GM18870 (cell line): Measurements from ENCODE around the gene SAP30L.

Experiments
- ATAC-seq: cut with Tn5 transposase; IDR thresholded peaks from one replicate; pipeline ENCODE4 v1.9.1; 2021; ENCODE audit warnings: moderate library complexity; ENCODE audit not compliant: unreplicated experiment

SAP30L gene, protein sequence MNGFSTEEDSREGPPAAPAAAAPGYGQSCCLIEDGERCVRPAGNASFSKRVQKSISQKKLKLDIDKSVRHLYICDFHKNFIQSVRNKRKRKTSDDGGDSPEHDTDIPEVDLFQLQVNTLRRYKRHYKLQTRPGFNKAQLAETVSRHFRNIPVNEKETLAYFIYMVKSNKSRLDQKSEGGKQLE

DNA sequence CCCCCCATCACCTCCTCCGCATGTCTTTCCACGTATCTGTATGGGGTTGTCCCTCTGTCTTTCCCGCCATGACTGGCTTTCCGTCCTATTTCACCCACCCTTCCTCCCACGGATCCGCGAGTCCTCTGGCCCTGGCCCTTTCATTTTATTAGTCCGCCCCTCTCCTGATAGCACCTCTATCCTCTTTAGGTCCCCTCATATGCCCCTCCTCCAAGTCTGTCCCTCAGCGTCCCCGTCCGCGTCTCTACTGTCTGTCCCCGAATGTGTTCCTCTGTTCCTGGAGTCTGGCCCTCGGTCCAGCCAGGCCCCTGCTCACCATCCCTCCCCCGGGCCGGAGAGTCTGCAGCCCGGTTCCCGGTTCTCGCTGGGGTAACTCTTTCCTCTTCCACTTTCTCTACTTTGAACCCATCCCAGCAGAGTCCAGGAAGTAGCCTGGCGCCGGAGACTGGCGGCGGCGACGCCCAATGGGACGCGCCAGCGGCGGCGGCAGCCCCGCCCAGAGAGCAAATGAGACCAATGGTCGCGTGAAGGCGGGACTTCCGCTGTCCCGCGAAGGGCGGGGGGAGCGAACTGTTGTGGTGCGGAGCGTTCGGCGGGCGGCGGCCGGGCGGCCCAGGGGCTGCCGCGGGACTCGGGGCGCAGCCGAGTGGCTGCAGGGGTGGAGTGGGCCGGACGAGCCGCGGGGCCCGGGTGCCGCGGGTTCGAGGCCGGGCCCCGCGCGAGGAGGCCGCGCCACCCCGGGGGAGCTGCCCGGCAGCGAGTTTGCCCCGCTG is at the start of gene SAP30L:
Gene SAP30L, plus strand, starts transcription at position 576 of the 773 bp plus-strand sequence. CDS start 608 bp downstream, outside the sequence.
- peak; percentile 90 for ATAC-seq

DNA sequence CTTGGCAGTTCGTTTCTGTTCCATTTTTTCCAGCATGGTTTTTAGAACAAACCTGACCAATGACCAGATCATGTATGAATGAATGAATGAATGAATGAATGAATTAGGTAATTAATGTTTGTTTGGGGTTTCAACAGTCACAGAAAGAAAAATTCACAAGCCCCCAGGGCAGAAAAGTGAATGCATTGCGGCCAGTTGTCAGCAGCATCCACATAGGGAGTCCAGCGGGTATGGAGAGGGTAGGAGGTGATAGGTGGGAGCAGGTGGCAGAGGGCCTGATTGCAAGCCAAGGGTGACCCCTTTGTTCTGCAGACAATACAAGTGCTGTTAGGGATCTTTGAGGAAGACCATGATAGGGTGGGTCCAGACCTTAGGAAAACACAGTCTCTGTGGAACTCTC is 49.7 kb upstream of the SAP30L start:
- ATAC-seq = no peak

DNA sequence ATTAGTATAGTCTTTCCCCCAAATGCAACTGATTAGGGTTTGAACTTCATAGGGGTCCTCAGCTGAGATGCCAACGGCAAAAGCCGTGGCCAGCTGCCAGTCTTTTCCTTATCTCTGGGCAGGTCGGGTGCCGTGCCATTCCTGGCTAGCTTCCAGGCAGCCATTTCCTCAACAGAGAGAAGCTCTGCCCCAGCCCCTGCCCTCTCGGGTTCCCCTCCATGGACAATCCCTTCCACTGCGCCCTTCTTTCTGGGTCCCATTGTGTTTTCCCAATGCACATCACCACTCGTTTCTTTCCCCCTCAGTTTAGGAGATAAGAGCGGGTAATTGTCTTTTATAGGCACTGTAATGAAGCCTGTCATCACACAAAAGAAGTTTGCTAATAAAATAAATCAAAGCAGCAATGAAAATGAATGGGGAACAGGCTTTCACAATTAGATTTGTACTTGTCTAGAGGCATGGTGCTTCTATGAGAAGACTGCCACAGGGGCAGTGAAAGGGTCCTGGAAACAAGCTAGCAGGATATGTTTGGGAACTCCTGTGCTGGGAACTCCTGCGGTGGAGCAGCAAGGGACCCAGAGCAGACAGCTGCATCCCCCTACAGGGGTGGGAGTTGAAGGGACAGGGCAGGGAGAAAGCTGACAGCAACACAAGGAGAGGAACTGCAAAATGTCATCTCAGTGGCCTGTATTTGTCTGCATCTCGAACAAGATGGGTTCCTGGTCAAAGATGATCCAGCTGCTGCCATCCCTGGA is 48.0 kb upstream of the SAP30L start:
- no peak for ATAC-seq

DNA sequence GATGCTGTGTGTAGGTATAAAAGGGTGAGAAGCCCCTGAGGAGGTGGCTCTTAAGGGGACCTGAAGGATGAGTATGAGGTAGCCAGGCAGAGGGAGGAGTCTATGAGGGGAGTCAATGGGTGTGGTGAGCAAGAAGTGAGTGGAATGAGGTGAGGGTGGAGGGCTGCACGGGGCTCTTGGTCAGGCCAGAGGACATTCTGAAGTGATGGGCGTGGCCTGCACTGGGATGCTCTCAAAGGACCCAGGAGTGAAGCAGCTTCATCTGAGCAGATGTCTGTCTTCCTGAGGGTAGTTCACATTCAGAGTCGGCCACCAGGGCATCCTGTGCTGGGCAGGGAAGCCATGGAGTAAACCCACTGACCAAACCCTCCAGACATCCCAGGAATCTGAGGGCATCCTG is 45.1 kb upstream of the SAP30L start:
- no peak for ATAC-seq

DNA sequence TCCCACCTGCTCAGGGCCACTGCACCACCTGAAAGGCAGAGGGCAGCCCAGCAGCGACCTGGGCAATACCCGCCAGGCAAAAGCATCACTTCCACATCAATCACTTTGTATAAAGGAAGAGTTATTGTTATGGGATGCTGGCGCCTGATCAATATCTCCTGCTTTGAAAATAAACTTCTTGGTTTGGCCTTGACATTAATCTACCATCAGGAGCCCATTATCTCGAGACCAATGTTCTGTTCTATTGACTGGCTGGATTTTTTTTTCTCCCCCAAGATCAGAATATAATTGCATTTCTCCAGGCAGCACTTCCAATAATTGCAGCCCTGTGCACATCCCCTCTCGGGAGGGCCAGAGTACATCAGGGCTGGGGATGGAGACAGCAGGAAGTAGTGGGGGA is 44.4 kb upstream of the SAP30L start:
- no peak for ATAC-seq

DNA sequence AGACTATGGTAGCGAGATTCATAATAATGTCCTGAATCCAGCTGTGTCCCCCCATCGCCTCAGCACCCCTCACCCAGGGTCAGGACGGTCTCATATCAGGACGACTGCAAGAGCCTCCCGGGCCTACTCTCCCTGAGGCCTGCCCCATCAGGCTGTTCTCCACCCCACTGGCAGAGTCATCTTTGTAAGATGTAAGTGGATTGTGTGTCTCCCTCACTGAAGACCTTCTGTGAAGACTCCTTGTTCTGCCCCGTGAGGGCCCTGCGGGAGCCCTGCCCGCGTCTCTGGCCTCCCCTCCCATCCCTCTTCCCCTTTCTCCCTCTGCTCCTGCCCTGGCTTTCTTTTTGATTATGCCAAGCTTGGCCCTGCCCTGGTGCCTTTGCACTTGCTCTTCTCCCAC is 43.9 kb upstream of the SAP30L start:
- ATAC-seq = no peak

DNA sequence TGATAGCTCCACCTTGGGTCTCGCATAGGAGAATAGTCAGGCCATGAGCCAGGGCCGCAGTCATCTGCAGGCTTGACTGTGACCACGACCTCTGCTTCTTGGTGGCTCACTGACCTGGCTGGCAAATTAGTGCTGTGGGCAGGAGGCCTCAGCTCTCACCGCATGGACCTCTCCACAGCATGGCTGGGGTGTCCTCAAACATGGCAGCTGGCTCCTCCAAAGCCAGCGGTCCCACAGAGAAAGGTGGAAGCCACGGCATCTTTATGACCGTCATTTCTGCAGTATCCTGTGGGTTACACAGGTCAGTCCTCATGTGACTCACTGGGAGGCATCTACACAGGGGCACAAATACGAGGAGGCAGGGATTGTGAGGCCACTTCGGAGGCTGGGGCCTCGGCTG is 43.2 kb upstream of the SAP30L start:
- no peak for ATAC-seq

DNA sequence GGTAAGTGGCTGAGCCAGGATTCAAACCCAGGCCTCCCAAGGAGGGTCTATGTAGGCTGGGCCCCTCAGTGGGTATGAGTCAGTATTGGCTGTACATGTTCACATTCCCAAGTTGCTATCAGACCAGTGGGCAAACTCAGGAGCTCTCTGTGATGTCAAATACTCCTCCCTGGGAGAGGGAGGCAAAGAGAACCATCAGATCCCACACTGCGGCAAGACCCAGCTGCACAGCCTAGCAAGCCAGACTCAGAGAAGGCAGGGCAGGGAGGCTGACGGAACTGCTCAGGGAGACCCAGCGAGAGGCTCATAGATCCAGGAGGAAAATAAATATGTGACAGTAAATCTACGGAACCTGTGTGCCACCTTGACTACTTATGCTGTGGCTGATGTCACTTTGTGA is 42.6 kb upstream of the SAP30L start:
- no peak for ATAC-seq

DNA sequence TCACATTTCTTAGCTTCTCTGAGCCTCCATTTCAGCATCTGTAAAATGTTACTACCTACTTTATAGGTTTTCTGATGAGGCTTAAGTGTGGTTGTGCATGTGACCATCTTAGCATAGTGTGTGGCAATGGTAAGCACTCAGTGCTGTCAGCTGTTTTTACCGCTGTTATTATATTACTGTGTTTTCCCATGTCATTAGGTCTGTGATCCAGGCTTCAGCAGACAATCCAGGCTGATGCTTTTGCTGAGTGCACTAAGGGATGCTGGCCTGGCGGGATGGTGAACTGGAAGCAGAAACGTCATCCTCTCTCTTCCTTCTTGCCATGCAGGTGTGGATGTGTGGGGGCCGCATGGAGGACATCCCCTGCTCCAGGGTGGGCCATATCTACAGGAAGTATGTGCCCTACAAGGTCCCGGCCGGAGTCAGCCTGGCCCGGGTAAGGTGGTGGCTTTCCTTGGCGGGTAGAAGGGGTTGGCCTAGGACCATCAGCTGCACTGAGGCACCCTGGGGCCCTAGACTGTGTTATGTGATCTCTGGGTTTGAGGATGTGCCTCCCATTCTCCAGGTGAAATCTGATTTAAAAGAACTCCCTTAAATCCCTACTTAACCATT is 41.9 kb upstream of the SAP30L start:
- no peak for ATAC-seq

DNA sequence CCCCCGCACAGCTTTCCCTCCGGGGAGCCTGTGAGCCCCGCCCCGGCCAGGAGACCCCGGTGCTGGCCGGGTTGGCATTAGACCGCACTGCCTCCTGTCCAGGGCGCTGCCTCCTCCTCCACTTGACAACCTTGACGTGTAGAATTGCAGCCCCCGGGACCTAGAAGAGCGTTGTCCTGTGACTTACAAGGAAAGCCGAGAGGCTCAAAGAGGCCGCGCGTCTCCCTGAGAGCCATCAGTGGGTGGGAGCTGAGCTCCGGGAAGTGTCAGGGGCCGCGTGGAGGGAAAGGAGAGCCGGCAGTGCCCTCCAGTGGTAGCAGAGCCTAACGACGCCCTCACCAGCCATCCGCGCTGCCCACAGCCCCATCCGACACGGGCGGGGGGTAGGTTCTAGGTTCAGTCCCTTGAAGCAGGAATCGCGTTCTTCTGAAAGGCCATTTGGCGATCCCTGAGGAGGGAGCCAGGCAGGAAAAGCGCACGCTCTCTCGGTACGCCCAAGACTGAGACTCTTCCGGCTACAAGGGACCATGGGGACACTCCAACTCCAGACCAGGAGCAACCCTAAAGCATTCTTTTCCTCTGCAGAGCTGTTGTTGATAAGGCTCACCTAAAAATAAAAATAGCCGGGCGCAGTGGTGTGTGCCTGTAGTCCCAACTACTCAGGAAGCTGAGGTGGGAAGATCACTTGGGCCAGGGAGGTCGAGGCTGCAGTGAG is 40.6 kb upstream of the SAP30L start:
- peak; percentile 83 for ATAC-seq

DNA sequence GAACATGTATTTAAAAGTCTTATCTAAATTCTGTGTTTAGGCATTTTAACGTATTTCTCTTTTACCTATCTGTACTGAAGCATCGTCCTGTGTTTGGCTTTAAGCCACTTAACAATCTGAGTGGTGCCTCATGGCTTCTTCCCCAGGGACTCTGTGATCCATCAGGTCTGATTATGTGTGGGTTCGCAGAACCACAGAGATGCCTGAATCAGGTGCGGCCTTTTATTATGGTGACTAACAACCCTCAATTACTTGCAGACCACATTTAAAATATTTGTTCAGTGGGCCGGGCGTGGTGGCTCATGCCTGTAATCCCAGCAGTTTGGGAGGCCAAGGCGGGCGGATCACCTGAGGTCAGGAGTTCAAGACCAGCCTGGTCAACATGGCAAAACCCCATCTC is 39.6 kb upstream of the SAP30L start:
- no peak for ATAC-seq

DNA sequence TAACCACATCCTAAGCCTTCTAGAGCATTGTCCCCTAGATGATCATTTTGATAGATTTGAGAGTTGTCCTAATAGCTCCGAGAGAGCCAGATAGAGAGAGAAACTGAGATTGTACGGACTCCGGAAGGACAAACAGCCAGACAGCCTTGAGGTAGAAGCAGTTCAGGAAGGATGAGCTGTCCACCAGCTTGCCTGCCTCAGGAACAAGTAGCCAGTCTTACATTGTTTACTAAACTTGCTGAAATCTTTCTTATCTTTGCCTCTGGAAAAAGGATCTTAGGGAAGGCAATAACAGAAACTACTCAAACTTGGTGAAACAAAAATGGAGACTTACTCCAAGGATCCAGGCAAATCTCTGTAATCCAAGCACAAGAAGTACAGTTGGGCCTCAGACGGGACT is 39.0 kb upstream of the SAP30L start:
- no peak for ATAC-seq

DNA sequence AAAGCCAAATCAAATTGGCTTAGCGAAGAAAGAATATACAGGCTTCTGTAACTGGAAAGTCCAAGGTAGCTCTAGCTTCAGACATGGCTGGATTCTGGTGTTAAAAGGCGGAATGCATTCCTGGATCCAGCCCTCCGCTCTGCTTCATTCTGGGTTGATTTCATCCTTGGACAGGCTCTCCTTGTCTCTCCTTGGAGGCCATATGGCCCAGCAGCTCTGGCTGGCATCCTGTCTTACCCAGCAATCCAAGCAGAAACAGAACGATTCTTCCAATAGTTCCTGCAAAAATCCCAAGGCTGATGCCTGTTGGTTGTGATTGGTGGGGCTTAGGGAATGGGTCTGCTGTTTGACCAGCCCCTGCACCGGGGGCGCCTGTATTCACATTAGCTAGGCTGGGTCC is 37.0 kb upstream of the SAP30L start:
- ATAC-seq = no peak

DNA sequence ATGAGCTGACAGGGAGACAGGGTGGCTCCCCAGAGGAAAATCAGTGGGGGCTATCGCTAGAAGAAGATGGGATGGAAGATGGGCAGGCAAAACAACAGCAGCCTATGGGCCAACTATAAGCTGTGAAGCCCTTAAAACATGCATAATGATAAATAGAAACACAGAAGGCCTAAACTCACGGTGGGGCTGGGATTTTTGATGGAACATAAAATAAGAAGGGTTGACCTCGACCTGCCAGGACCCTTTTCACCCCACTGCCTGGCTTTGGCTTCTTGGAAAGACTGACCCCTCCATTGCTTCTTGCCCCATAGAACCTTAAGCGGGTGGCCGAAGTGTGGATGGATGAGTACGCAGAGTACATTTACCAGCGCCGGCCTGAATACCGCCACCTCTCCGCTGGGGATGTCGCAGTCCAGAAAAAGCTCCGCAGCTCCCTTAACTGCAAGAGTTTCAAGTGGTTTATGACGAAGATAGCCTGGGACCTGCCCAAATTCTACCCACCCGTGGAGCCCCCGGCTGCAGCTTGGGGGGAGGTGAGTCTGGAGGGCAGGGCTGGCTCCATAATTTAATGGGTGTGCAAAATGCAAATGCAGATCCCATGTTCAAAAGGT is 36.5 kb upstream of the SAP30L start:
- no peak for ATAC-seq

DNA sequence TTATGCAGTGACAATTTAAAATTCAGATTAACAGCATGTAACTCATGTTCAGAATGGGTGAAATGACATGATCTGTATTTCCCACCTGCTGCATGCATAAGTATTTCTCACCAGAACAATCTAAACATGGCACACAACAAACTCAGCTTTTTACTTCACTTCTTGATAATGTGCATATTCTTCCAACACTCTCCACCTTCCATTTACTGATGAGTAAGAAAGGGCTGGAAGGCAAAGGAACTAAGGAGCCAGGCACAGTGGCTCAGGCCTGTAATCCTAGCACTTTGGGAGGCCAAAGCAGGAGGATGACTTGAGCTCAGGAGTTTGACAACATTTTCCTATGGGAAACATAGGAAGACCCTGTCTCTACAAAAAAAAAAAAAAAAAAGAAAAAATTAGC is 35.8 kb upstream of the SAP30L start:
- no peak for ATAC-seq

DNA sequence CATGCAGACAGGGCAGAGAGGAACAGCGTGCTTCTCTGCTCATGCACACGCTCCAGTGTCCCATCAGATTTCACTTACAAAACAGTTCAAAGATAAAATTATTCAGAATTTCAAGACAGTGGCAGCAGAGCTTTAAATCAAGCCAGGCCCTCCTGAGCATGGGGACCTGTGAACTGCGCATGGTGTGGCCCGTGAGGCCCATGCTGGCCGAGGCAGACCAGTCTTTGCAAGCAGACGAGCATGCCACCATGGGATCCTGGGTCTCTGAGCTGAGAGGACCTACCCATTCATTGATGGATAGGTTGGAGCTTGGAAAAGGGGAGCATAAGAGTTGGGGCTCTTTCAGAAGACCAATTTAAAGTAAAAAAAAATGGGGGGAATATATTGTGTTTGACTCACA is 35.0 kb upstream of the SAP30L start:
- ATAC-seq = no peak

DNA sequence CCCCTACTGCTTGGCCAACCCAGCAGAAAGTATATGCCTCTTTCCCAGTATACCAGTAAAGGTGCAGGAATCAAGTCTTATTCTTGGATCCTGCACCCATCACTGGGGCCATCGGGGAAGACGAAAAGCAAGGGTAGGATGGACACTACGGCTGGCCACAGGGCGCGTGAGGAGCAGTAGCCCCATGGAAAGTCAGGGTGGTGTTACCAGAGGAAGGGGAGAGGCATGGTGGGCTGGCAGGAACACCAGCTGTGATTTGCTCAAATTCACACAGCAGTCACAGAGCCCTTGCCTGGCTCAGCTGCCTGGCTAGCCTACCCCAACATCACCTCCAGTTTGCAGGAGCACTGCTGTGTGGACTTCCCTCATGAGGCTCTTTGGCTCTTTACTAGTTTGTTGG is 34.5 kb upstream of the SAP30L start:
- no peak for ATAC-seq

DNA sequence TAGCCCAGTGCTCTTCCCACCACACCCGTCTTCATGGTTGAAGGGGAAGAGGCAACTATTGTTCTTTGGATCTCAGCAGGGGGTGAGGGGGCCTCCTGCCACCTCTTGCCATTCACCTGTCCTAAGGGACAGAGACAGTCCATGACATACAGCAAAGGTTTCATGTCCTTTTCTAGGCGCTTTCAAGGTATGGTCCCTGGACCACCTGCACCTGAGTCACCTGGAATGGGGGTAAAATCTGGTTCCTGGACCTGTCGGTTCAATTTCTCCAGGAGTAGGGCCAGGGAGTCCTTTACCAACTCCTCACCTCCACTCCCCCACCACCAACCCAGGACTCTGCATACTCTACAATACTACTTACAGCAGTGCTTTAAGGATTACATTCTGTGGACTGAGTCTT is 33.5 kb upstream of the SAP30L start:
- ATAC-seq = no peak

DNA sequence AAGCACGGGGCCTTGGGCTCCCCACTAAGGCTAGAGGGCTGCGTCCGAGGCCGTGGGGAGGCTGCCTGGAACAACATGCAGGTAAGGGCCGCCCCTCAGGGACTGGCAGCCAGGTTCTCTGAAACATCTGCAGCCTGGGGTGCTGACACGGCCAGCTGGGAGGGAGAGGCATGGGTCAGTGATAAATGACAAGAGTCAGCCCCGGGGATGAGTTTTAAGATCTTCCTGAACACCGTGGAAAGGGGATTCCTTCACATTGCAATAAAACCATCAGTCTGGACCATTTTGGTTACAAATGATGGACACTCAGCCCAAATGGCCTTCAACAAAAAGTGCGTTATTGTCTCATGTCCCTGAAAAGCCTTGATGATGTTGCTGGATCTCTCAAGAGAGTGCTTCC is 32.9 kb upstream of the SAP30L start:
- no peak for ATAC-seq

DNA sequence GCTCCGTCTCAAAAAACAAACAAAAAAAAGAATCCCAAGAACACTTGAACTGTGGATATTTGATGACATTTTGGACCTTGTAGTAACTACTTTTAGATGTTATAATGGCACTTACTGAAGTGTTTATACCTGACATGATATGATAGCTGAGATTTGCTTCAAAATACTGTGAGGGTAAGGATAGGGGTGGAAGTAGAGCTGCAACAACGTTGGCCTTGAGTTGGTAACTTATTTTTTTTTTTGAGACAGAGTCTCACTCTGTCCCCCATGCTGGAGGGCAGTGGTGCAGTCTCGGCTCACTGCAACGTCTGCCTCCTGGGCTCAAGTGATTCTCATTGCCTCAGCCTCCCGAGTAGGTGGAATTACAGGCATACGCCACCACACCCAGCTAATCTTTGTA is 30.7 kb upstream of the SAP30L start:
- no peak for ATAC-seq
